CD4-positive, alpha-beta T cell (primary cell): ENCODE results near the gene RUNX1. TPM values are rescaled to one million over a fixed set of nuclear protein-coding genes. Genes with fewer than 3 reads are reported as not detected.

Source experiments
- ATAC-seq: fragments of 200-7000 bp; cut with Tn5 transposase; one replicate; pipeline ENCODE4 v1.10.0; 2022; ENCODE audit warnings: mild to moderate bottlenecking; ENCODE audit not compliant: poor library complexity
- CTCF ChIA-PET: fragments of 350-600 bp; sonication (Branson Sonifier 250); formaldehyde crosslinking; loops from one replicate; lab custom pipeline; 2021; ENCODE audit warnings: antibody characterized with exemption, inconsistent platforms; lab: Charles Lee
- POLR2A ChIA-PET: fragments of 350-600 bp; sonication (Branson Sonifier 250); formaldehyde crosslinking; loops from one replicate; lab custom pipeline; 2021; ENCODE audit warnings: antibody characterized with exemption, inconsistent platforms; lab: Charles Lee
- DNase-seq, 14 experiments: peaks; one replicate each; pipeline ENCODE4 v3.0.0-alpha.2; 2013 to 2020; ENCODE audit warnings: mixed read lengths in 2 of 14
- H3K27ac ChIP-seq, 2 donors: one replicate each; pipeline versions ENCODE4 v1.5.1 to v1.7.0; 2013; ENCODE audit warnings: low read length in 2 of 2, low read depth in 1 of 2, mild to moderate bottlenecking in 1 of 2
- H3K27me3 ChIP-seq, 2 experiments: 1 replicate in 1 of 2; 2 replicates in 1 of 2; pipeline versions ENCODE4 v1.6.1 to v1.7.0; 2013; ENCODE audit warnings: low read length in 2 of 2, control low read depth in 1 of 2, mild to moderate bottlenecking in 1 of 2, moderate library complexity in 1 of 2; ENCODE audit not compliant: insufficient read depth in 2 of 2, control insufficient read depth in 1 of 2
- H3K36me3 ChIP-seq: one replicate; pipeline ENCODE4 v1.6.1; 2013; ENCODE audit warnings: low read length, control low read depth; ENCODE audit not compliant: insufficient read depth
- H3K4me1 ChIP-seq: one replicate; pipeline ENCODE4 v1.6.1; 2013; ENCODE audit warnings: low read length, control low read depth; ENCODE audit not compliant: insufficient read depth
- H3K4me3 ChIP-seq: one replicate; pipeline ENCODE4 v1.5.1; 2013; ENCODE audit warnings: mild to moderate bottlenecking, low read length, moderate library complexity
- H3K9me3 ChIP-seq, 2 experiments: 1 replicate in 1 of 2; 2 replicates in 1 of 2; pipeline versions ENCODE4 v1.6.1 to v1.7.0; 2013; ENCODE audit warnings: low read length in 2 of 2, mild to moderate bottlenecking in 2 of 2, control low read depth in 1 of 2, moderate library complexity in 1 of 2; ENCODE audit not compliant: control insufficient read depth in 1 of 2, insufficient read depth in 1 of 2
- H3K27ac Mint-ChIP-seq: one replicate; pipeline ENCODE4 v1.8.0; 2020; ENCODE audit warnings: mixed read lengths
- H3K27me3 Mint-ChIP-seq: one replicate; pipeline ENCODE4 v1.8.0; 2021; ENCODE audit warnings: mixed read lengths
- H3K36me3 Mint-ChIP-seq: one replicate; pipeline ENCODE4 v1.8.0; 2021; ENCODE audit warnings: low read depth, mixed read lengths
- H3K4me1 Mint-ChIP-seq: one replicate; pipeline ENCODE4 v1.8.0; 2021; ENCODE audit warnings: low read depth, mixed read lengths
- H3K4me3 Mint-ChIP-seq: one replicate; pipeline ENCODE4 v1.8.0; 2020; ENCODE audit warnings: mild to moderate bottlenecking, mixed read lengths
- H3K9me3 Mint-ChIP-seq: one replicate; pipeline ENCODE4 v1.8.0; 2020; ENCODE audit warnings: mixed read lengths
- CTCF ChIP-seq: fragments of 200-600 bp; IDR thresholded peaks from one replicate; pipeline ENCODE4 v1.8.0; 2022; ENCODE audit warnings: antibody characterized with exemption, mild to moderate bottlenecking
- intact Hi-C, 2 experiments: fragments of 100-400 bp; cut with DNase I in 1 of 2; cut with micrococcal nuclease in 1 of 2; formaldehyde crosslinking; loops; one replicate each; pipeline versions ENCODE4 v1.15.1 to v1.9.0; 2023 to 2025; cut with DNase I, micrococcal nuclease
- total RNA-seq, 174 experiments: library from RNA in 2 of 174; stranded (reverse) in 2 of 174; gene quantifications; one replicate each; pipeline ENCODE4 v1.2.3 and lab custom pipeline; 2021 to 2026

Gene RUNX1
- total RNA-seq, 2 experiments from 2014 or later = 71.7 to 74.3 TPM

- Histone ChIP-seq H3K27me3 (no peaks in the 10 kb centered on the region), H3K4me1 (no peaks in the 10 kb centered on the region), H3K27ac (no peak overlapping the region), H3K4me3 (no peak overlapping the region), H3K9me3 (no peaks in the 10 kb centered on the region), H3K36me3 (no peaks in the 10 kb centered on the region)
- Mint-ChIP-seq H3K27me3 (no peaks in the 10 kb centered on the region), H3K36me3 (no peaks in the 10 kb centered on the region), H3K27ac (no peak overlapping the region), H3K4me1 (no peaks in the 10 kb centered on the region), H3K4me3 (no peak overlapping the region), H3K9me3 (no peaks in the 10 kb centered on the region)
- POLR2A ChIA-PET = no interaction called here
- DNase-seq (no peak), ATAC-seq (no peak)
- intact Hi-C loops = no loop called here
- CTCF ChIA-PET = interaction anchor here (1.1 kb wide), 1 partner anchor 31 kb away, joined by 5 read pairs; no protein-coding TSS in a partner anchor
- TF ChIP-seq CTCF = no peak
These were observed 35.8 kb upstream of the RUNX1 start for GRCh38 chr21:35084869-35085268.

- H3K9me3 ChIP-seq = no peaks in the 10 kb centered on the region
- Mint-ChIP-seq H3K4me1 (no peaks in the 10 kb centered on the region), H3K27me3 (no peaks in the 10 kb centered on the region), H3K9me3 (no peaks in the 10 kb centered on the region), H3K27ac (no peak overlapping the region), H3K4me3 (no peak overlapping the region), H3K36me3 (no peaks in the 10 kb centered on the region)
- H3K27ac ChIP-seq = no peak overlapping the region
- H3K4me1 ChIP-seq = no peaks in the 10 kb centered on the region
- no peak for TF ChIP-seq CTCF
- ChIA-PET CTCF (no interaction called here), POLR2A (no interaction called here)
- intact Hi-C loops = no loop called here
- no peaks in the 10 kb centered on the region for H3K27me3 ChIP-seq
- H3K36me3 ChIP-seq = no peaks in the 10 kb centered on the region
- ATAC-seq (no peak), DNase-seq (no peak)
- H3K4me3 ChIP-seq = no peak overlapping the region
These were observed 34.1 kb upstream of the RUNX1 start for GRCh38 chr21:35083246-35083645.

- Histone ChIP-seq H3K4me3 (no peak overlapping the region), H3K27ac (no peak overlapping the region), H3K27me3 (no peaks in the 10 kb centered on the region), H3K36me3 (no peaks in the 10 kb centered on the region), H3K4me1 (no peaks in the 10 kb centered on the region), H3K9me3 (no peaks in the 10 kb centered on the region)
- H3K4me3 Mint-ChIP-seq = no peak overlapping the region
- H3K9me3 Mint-ChIP-seq = no peaks in the 10 kb centered on the region
- CTCF ChIA-PET = no interaction called here
- no peaks in the 10 kb centered on the region for H3K36me3 Mint-ChIP-seq
- H3K4me1 Mint-ChIP-seq = no peaks in the 10 kb centered on the region
- no peak for ATAC-seq
- intact Hi-C loops = no loop called here
- no peak overlapping the region for H3K27ac Mint-ChIP-seq
- no peak for DNase-seq
- H3K27me3 Mint-ChIP-seq = no peaks in the 10 kb centered on the region
- POLR2A ChIA-PET = no interaction called here
- no peak for TF ChIP-seq CTCF
These were observed 32.8 kb upstream of the RUNX1 start for GRCh38 chr21:35081861-35082260.
